GM12878 (cell line): ENCODE data around the gene CHID1. TPM values are rescaled to one million over a fixed set of nuclear protein-coding genes. Genes with fewer than 3 reads are reported as not detected.

Source experiments
- ATAC-seq: fragments of 200-7000 bp; cut with Tn5 transposase; 3 replicates; pipeline ENCODE4 v1.9.1; 2020; ENCODE audit warnings: mild to moderate bottlenecking, moderate library complexity
- BruUV-seq: library from RNA; stranded (reverse); fragments of 400-500 nt; replicated peaks from 2 replicates; lab custom pipeline; 2021; lab: Mats Ljungman, UMichigan
- CTCF ChIA-PET: fragments of 300-600 bp; sonication (Branson Sonifier 250); formaldehyde crosslinking; extraction: SDS; loops from one replicate; lab custom pipeline; 2021; ENCODE audit warnings: inconsistent platforms; lab: Yijun Ruan, JAX
- POLR2A ChIA-PET: fragments of 350-600 bp; formaldehyde crosslinking; extraction: SDS; loops from one replicate; lab custom pipeline; 2021; ENCODE audit warnings: inconsistent platforms; lab: Charles Lee
- RAD21 ChIA-PET: fragments of 300-600 bp; sonication (Branson Sonifier 250); formaldehyde crosslinking; loops from one replicate; lab custom pipeline; 2023; ENCODE audit warnings: antibody characterized with exemption; ENCODE audit not compliant: unreplicated experiment; lab: Charles Lee
- SMC1A ChIA-PET: fragments of 300-600 bp; sonication (Branson Sonifier 250); formaldehyde crosslinking; loops from one replicate; lab custom pipeline; 2023; ENCODE audit not compliant: unreplicated experiment, uncharacterized antibody; lab: Charles Lee
- DNase-seq: peaks from one replicate; pipeline ENCODE4 v3.0.0-alpha.2; 2011; ENCODE audit warnings: low read depth, low spot score
- FAIRE-seq: peaks from 3 replicates; lab custom pipeline; 2011; peaks lifted over from hg19 to GRCh38; lab: Jason Lieb, UNC
- H2AFZ ChIP-seq: 2 replicates; pipeline ENCODE4 v1.6.0; 2011; ENCODE audit warnings: low read depth, low read length, control low read depth; ENCODE audit not compliant: control insufficient read depth
- H3K27ac ChIP-seq: 2 replicates; pipeline ENCODE4 v1.5.1; 2011; ENCODE audit warnings: control low read depth; ENCODE audit not compliant: control insufficient read depth, insufficient read depth
- H3K27me3 ChIP-seq, 2 experiments: replicated peaks in 1 of 2; 2 replicates each; pipeline versions ENCODE4 v1.6.0 to v1.6.1; 2011; ENCODE audit warnings: low read length in 1 of 2; ENCODE audit not compliant: control insufficient read depth in 2 of 2, insufficient read depth in 2 of 2
- H3K36me3 ChIP-seq, 2 experiments: 2 replicates each; pipeline ENCODE4 v1.5.1; 2011; ENCODE audit warnings: low read length in 1 of 2; ENCODE audit not compliant: control insufficient read depth in 2 of 2, insufficient read depth in 2 of 2
- H3K4me1 ChIP-seq: 2 replicates; pipeline ENCODE4 v1.6.1; 2011; ENCODE audit warnings: mild to moderate bottlenecking, low read length, moderate library complexity, mixed read lengths; ENCODE audit not compliant: control insufficient read depth, insufficient read depth
- H3K4me2 ChIP-seq: 2 replicates; pipeline ENCODE4 v1.6.0; 2011; ENCODE audit warnings: control low read depth; ENCODE audit not compliant: control insufficient read depth, insufficient read depth
- H3K4me3 ChIP-seq: fragments of 200-600 bp; sonication (generic); 2 replicates; pipeline ENCODE4 v1.5.1; 2016
- H3K79me2 ChIP-seq: 2 replicates; pipeline ENCODE4 v1.6.0; 2011; ENCODE audit warnings: low read length; ENCODE audit not compliant: control insufficient read depth, insufficient read depth
- H3K9ac ChIP-seq: 2 replicates; pipeline ENCODE4 v1.8.0; 2011; ENCODE audit warnings: low read length, control low read depth, mixed read lengths; ENCODE audit not compliant: control insufficient read depth, insufficient read depth
- H3K9me3 ChIP-seq: replicated peaks from 3 replicates; pipeline ENCODE4 v1.5.1; 2011; ENCODE audit warnings: mild to moderate bottlenecking, low read length; ENCODE audit not compliant: control insufficient read depth, insufficient read depth
- H4K20me1 ChIP-seq: 2 replicates; pipeline ENCODE4 v1.6.0; 2011; ENCODE audit not compliant: control insufficient read depth, insufficient read depth
- BMI1 ChIP-seq: fragments of 450-650 bp; IDR thresholded peaks from 2 replicates; pipeline ENCODE4 v1.6.1; 2016; ENCODE audit warnings: mild to moderate bottlenecking, moderate library complexity, borderline replicate concordance
- ESRRA ChIP-seq: IDR thresholded peaks from 2 replicates; pipeline ENCODE4 v1.6.1; 2012; ENCODE audit warnings: mild to moderate bottlenecking, low read length, improper control_type of control experiment
- EZH2 ChIP-seq: IDR thresholded peaks from 2 replicates; pipeline ENCODE4 v1.6.1; 2012; ENCODE audit warnings: low read depth, mild to moderate bottlenecking, control low read depth, inconsistent platforms, low read length, borderline replicate concordance; ENCODE audit not compliant: control insufficient read depth
- FOXK2 ChIP-seq: fragments of 450-650 bp; IDR thresholded peaks from 2 replicates; pipeline ENCODE4 v1.6.1; 2017; ENCODE audit warnings: mild to moderate bottlenecking, moderate library complexity
- KAT2A ChIP-seq: conservative IDR thresholded peaks from 2 replicates; pipeline ENCODE4 v1.6.1; 2011; ENCODE audit warnings: low read depth, low read length; ENCODE audit not compliant: control insufficient read depth
- MYB ChIP-seq: fragments of 150-350 bp; IDR thresholded peaks from 2 replicates; pipeline ENCODE4 v1.6.1; 2014; ENCODE audit warnings: mild to moderate bottlenecking, low read depth, low read length, borderline replicate concordance
- SMARCA5 ChIP-seq: fragments of 450-650 bp; IDR thresholded peaks from 2 replicates; pipeline ENCODE4 v1.6.1; 2017; ENCODE audit warnings: mild to moderate bottlenecking
- SP1 ChIP-seq: IDR thresholded peaks from one replicate; pipeline ENCODE4 v1.6.1; 2011; ENCODE audit warnings: low read depth, low read length
- WGBS: methylation state at CpG from one replicate; pipeline ENCODE4 v1.1.6; 2016; ENCODE audit warnings: low lambda C conversion rate; ENCODE audit not compliant: insufficient replicate concordance, insufficient coverage; ENCODE audit errors: missing lambda C conversion rate; 5-methylcytosine and 5-hydroxymethylcytosine counted together
- in situ Hi-C: fragments of 300-500 bp; cut with MboI; formaldehyde crosslinking; loops from 9 replicates; pipeline ENCODE4 v1.14.3; 2018; ENCODE audit warnings: mixed read lengths
- intact Hi-C: fragments of 100-400 bp; cut with micrococcal nuclease; formaldehyde crosslinking; loops from one replicate; pipeline ENCODE4 v1.14.2; 2022; ENCODE audit not compliant: unreplicated experiment
- polyA plus RNA-seq, 11 experiments: library from polyadenylated mRNA; depleted of rRNA in 4 of 11; unstranded in 6 of 11; stranded (reverse) in 5 of 11; fragments of >200 nt; fragmentation: Nextera tagmentation in 4 of 11; fragmentation: Illumina TruSeq in 1 of 11; extraction: Ambion mirVana in 4 of 11; extraction: Trizol in 1 of 11; gene quantifications; 1 replicate in 1 of 11; 2 replicates in 10 of 11; pipeline versions ENCODE4 v1.2.1 to v1.2.3, GENCODE V29; 2011 to 2016; ENCODE audit warnings: inconsistent platforms in 2 of 11, missing spikeins in 2 of 11, low read depth in 1 of 11
- total RNA-seq, 4 experiments: library from RNA; depleted of rRNA in 3 of 4; stranded (reverse); fragments of >200 nt in 3 of 4; fragmentation: Illumina TruSeq in 1 of 4; extraction: Trizol in 1 of 4; gene quantifications; 2 replicates each; pipeline versions ENCODE4 v1.2.1 to v1.2.3, GENCODE V29; 2013 to 2021
- TF ChIP-seq, protein P1 (sequence below): fragments of 450-650 bp; IDR thresholded peaks from 2 replicates; pipeline ENCODE4 v1.6.1; 2016; ENCODE audit warnings: mild to moderate bottlenecking, moderate library complexity, borderline replicate concordance
- TF ChIP-seq, protein P2 (sequence below): fragments of 450-650 bp; IDR thresholded peaks from 2 replicates; pipeline ENCODE4 v1.6.1; 2014; ENCODE audit warnings: mild to moderate bottlenecking
- TF ChIP-seq, protein P3 (sequence below): fragments of 450-650 bp; IDR thresholded peaks from 2 replicates; pipeline ENCODE4 v1.6.1; 2018; ENCODE audit warnings: mild to moderate bottlenecking, low read depth, moderate library complexity; ENCODE audit not compliant: partially characterized antibody
- TF ChIP-seq, protein P4 (sequence below): fragments of 150-350 bp; IDR thresholded peaks from 2 replicates; pipeline ENCODE4 v1.6.1; 2014; ENCODE audit warnings: mild to moderate bottlenecking, low read depth, low read length

CHID1 gene
- total and polyA plus RNA-seq, 10 of the 15 experiments (the other 5 are each of a cell fraction or from before 2014, with no cell fraction given), result 4.8 to 75.2 (median 30.1) TPM

DNA sequence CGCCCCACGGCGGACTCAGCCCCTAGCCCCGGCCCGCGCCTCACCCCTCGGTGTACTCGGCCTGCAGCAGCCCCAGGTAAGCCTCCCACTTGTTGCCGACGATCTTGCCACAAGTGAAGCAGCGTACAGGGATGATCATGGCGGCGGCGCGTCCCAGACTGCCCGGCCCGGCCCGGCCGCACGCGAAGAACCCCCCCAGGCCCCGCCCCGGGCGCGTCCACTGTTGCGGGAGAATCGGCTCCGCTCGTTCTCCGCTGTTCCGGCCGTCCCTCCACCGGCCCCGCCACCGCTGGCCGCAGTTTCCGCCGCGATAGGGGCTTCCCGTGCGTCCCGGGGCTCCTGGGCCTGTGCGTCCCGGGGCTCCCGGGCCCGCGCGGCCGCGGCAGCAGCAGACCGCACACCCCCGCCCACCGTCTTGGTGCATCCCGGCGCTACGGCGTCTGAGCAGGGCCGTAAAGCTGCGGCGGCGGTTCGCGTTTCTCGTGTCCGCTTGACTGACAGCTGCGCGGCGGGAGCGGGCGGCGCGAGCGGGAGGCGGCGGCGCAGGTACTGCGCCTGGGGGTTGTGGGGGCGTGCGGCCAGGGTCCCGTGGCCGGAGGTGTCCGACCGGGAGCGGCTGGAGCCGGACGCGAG is 68.1 kb downstream of the CHID1 start, which contains the start of the genes POLR2L and TSPAN4:
POLR2L (minus strand) TSS at position 160 of the 633 bp plus-strand sequence; CDS start at position 139, 21 bp downstream.
TSPAN4 (plus strand) TSS at position 483 of the 633 bp plus-strand sequence. CDS start 7,453 bp downstream, outside the sequence.
- CTCF ChIA-PET, result interaction anchor here (0.9 to 1.4 kb wide), 2 partner anchors 23 to 45 kb away, joined by 4 read pairs; partner anchors contain the start of gene PNPLA2
- TF ChIP-seq EZH2 (no peak), ESRRA (no peak), FOXK2 (peak; percentile 98), SP1 (peak; percentile 78), SMARCA5 (peak; percentile 74; the same call in 1 of the 2 replicates), MYB (no peak), BMI1 (no peak), KAT2A (no peak)
- TF ChIP-seq, protein P1, sequence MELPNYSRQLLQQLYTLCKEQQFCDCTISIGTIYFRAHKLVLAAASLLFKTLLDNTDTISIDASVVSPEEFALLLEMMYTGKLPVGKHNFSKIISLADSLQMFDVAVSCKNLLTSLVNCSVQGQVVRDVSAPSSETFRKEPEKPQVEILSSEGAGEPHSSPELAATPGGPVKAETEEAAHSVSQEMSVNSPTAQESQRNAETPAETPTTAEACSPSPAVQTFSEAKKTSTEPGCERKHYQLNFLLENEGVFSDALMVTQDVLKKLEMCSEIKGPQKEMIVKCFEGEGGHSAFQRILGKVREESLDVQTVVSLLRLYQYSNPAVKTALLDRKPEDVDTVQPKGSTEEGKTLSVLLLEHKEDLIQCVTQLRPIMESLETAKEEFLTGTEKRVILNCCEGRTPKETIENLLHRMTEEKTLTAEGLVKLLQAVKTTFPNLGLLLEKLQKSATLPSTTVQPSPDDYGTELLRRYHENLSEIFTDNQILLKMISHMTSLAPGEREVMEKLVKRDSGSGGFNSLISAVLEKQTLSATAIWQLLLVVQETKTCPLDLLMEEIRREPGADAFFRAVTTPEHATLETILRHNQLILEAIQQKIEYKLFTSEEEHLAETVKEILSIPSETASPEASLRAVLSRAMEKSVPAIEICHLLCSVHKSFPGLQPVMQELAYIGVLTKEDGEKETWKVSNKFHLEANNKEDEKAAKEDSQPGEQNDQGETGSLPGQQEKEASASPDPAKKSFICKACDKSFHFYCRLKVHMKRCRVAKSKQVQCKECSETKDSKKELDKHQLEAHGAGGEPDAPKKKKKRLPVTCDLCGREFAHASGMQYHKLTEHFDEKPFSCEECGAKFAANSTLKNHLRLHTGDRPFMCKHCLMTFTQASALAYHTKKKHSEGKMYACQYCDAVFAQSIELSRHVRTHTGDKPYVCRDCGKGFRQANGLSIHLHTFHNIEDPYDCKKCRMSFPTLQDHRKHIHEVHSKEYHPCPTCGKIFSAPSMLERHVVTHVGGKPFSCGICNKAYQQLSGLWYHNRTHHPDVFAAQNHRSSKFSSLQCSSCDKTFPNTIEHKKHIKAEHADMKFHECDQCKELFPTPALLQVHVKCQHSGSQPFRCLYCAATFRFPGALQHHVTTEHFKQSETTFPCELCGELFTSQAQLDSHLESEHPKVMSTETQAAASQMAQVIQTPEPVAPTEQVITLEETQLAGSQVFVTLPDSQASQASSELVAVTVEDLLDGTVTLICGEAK, result no peak
- TF ChIP-seq, protein P2, sequence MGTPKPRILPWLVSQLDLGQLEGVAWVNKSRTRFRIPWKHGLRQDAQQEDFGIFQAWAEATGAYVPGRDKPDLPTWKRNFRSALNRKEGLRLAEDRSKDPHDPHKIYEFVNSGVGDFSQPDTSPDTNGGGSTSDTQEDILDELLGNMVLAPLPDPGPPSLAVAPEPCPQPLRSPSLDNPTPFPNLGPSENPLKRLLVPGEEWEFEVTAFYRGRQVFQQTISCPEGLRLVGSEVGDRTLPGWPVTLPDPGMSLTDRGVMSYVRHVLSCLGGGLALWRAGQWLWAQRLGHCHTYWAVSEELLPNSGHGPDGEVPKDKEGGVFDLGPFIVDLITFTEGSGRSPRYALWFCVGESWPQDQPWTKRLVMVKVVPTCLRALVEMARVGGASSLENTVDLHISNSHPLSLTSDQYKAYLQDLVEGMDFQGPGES, result peak; percentile 60; the same call in 1 of the 2 replicates
- TF ChIP-seq, protein P3, sequence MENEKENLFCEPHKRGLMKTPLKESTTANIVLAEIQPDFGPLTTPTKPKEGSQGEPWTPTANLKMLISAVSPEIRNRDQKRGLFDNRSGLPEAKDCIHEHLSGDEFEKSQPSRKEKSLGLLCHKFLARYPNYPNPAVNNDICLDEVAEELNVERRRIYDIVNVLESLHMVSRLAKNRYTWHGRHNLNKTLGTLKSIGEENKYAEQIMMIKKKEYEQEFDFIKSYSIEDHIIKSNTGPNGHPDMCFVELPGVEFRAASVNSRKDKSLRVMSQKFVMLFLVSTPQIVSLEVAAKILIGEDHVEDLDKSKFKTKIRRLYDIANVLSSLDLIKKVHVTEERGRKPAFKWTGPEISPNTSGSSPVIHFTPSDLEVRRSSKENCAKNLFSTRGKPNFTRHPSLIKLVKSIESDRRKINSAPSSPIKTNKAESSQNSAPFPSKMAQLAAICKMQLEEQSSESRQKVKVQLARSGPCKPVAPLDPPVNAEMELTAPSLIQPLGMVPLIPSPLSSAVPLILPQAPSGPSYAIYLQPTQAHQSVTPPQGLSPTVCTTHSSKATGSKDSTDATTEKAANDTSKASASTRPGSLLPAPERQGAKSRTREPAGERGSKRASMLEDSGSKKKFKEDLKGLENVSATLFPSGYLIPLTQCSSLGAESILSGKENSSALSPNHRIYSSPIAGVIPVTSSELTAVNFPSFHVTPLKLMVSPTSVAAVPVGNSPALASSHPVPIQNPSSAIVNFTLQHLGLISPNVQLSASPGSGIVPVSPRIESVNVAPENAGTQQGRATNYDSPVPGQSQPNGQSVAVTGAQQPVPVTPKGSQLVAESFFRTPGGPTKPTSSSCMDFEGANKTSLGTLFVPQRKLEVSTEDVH, result no peak
- TF ChIP-seq, protein P4, sequence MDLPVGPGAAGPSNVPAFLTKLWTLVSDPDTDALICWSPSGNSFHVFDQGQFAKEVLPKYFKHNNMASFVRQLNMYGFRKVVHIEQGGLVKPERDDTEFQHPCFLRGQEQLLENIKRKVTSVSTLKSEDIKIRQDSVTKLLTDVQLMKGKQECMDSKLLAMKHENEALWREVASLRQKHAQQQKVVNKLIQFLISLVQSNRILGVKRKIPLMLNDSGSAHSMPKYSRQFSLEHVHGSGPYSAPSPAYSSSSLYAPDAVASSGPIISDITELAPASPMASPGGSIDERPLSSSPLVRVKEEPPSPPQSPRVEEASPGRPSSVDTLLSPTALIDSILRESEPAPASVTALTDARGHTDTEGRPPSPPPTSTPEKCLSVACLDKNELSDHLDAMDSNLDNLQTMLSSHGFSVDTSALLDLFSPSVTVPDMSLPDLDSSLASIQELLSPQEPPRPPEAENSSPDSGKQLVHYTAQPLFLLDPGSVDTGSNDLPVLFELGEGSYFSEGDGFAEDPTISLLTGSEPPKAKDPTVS, result no peak

More for the DNA sequence above, 68.1 kb downstream of the CHID1 start, which contains the start of the genes POLR2L and TSPAN4:
- WGBS, result 1% methylated on average over 73 of the region's 87 CpGs
- ChIA-PET SMC1A (interaction anchor here (1.4 kb wide), 2 partner anchors 22 to 86 kb away, joined by 4 to 5 read pairs; no protein-coding TSS in a partner anchor), POLR2A (interaction anchor here (0.9 to 4.0 kb wide), 7 partner anchors 7 to 149 kb away, joined by 3 to 21 read pairs (median 5); partner anchors contain the start of gene RPLP2), RAD21 (interaction anchor here (1.1 to 1.7 kb wide), 3 partner anchors 8 to 33 kb away, joined by 3 to 9 read pairs (median 8); partner anchors contain the start of genes CD151 and RPLP2)
- FAIRE-seq, result peak; percentile 68
- Histone ChIP-seq H3K4me2 (peak within 1 kb of the TSS; percentile 95), H4K20me1 (no peaks in the 10 kb centered on the region; the same call in 1 of the 2 replicates), H3K27me3 (no peaks in the 10 kb centered on the region), H3K4me3 (peak within 1 kb of the TSS; percentile 96), H3K79me2 (peaks cover 20% of the 10 kb centered on the region), H3K4me1 (peaks cover 15% of the 10 kb centered on the region), H3K9me3 (no peaks in the 10 kb centered on the region), H3K36me3 (peaks cover 0 to 21% of the 10 kb centered on the region in 2 experiments; a peak in 2 of 4 replicates), H3K9ac (peak within 1 kb of the TSS; percentile 91), H2AFZ (peak within 1 kb of the TSS; percentile 98), H3K27ac (peak within 1 kb of the TSS; percentile 90)
- BruUV-seq, result no TSS peak
- no peak for DNase-seq
- intact Hi-C loops, result loop anchor here (5.0 kb wide), 1 partner anchor 70 kb away; the partner anchor contains the start of gene CHID1
- ATAC-seq, result peak; percentile 76
- in situ Hi-C loops, result loop anchor here (10.0 kb wide), 2 partner anchors 212 to 1012 kb away; partner anchors contain the start of gene LSP1
